Ishikawa (cell line): ENCODE results near the gene ARHGEF10L.

ENCODE experiments used
- CEBPB ChIP-seq: IDR thresholded peaks from 2 replicates; pipeline ENCODE4 v1.6.1; 2012
- EGR1 ChIP-seq: IDR thresholded peaks from 2 replicates; pipeline ENCODE4 v1.6.1; 2012
- EP300 ChIP-seq: IDR thresholded peaks from 2 replicates; pipeline ENCODE4 v1.6.1; 2012; ENCODE audit warnings: borderline replicate concordance
- FOXM1 ChIP-seq: IDR thresholded peaks from 2 replicates; pipeline ENCODE4 v1.6.1; 2012; ENCODE audit warnings: low read depth, borderline replicate concordance
- RAD21 ChIP-seq: IDR thresholded peaks from 2 replicates; pipeline ENCODE4 v1.6.1; 2012; ENCODE audit warnings: low read depth
- TAF1 ChIP-seq: IDR thresholded peaks from 2 replicates; pipeline ENCODE4 v1.6.1; 2012; ENCODE audit warnings: low read depth, mild to moderate bottlenecking
- TCF12 ChIP-seq: IDR thresholded peaks from 2 replicates; pipeline ENCODE4 v1.6.1; 2012; ENCODE audit warnings: low read depth
- TEAD4 ChIP-seq: IDR thresholded peaks from 2 replicates; pipeline ENCODE4 v1.6.1; 2012

DNA sequence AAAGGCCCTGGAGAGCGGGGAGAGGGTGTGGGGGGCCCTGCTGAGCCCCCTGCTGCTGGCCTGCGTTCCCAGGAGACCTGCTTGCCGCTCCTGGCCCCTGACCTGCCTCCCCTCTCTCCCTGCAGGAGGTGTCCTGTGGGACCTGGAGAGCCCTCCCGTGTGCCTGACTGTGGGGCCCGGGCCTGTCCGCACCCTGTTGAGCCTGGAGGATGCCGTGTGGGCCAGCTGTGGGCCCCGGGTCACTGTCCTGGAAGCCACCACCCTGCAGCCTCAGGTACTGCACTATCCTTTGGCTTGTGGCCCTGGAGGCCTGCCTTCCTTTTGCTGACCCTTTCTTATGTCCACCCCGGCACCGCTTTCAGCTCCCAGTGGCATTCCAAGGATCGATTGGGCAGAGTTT, 124.8 kb downstream of the ARHGEF10L start:
- TF ChIP-seq TCF12 (no peak), EP300 (no peak), EGR1 (no peak), CEBPB (no peak), RAD21 (no peak), TAF1 (no peak), TEAD4 (no peak), FOXM1 (no peak)
